Liver (tissue), 3 donors: ENCODE results near the gene FILIP1L.

Source experiments
- FOXA1 ChIP-seq: IDR thresholded peaks from 2 replicates; pipeline ENCODE4 v1.6.1; 2016; ENCODE audit warnings: antibody characterized with exemption
- FOXA2 ChIP-seq: IDR thresholded peaks from 2 replicates; pipeline ENCODE4 v1.6.1; 2016; ENCODE audit warnings: antibody characterized with exemption
- GABPA ChIP-seq, 2 donors: IDR thresholded peaks in 1 of 2; conservative IDR thresholded peaks in 1 of 2; 2 replicates each; pipeline ENCODE4 v1.6.1; 2016; ENCODE audit warnings: antibody characterized with exemption in 2 of 2, mild to moderate bottlenecking in 1 of 2, moderate library complexity in 1 of 2
- JUND ChIP-seq, 2 donors: IDR thresholded peaks; 2 replicates each; pipeline ENCODE4 v1.6.1; 2016; ENCODE audit warnings: antibody characterized with exemption in 2 of 2
- NR2F2 ChIP-seq: IDR thresholded peaks from 2 replicates; pipeline ENCODE4 v1.6.1; 2016; ENCODE audit warnings: antibody characterized with exemption
- RAD21 ChIP-seq, 2 donors: IDR thresholded peaks; 2 replicates each; pipeline ENCODE4 v1.6.1; 2016; ENCODE audit warnings: antibody characterized with exemption in 2 of 2, mild to moderate bottlenecking in 2 of 2
- SP1 ChIP-seq: IDR thresholded peaks from 2 replicates; pipeline ENCODE4 v1.6.1; 2018; ENCODE audit warnings: antibody characterized with exemption, mild to moderate bottlenecking
- TAF1 ChIP-seq: conservative IDR thresholded peaks from 2 replicates; pipeline ENCODE4 v1.6.1; 2016; ENCODE audit warnings: antibody characterized with exemption, mild to moderate bottlenecking
- YY1 ChIP-seq: IDR thresholded peaks from 2 replicates; pipeline ENCODE4 v1.6.1; 2016; ENCODE audit warnings: antibody characterized with exemption, mild to moderate bottlenecking
- TF ChIP-seq, protein P1 (sequence below): fragments of 150-350 bp; IDR thresholded peaks from 2 replicates; pipeline ENCODE4 v1.5.1; 2017; ENCODE audit warnings: improper control_type of control experiment, low read depth, low read length; ENCODE audit not compliant: missing input control
- TF ChIP-seq, protein P2 (sequence below): IDR thresholded peaks from 2 replicates; pipeline ENCODE4 v1.6.1; 2016; ENCODE audit warnings: antibody characterized with exemption
- TF ChIP-seq, protein P3 (sequence below): IDR thresholded peaks from 2 replicates; pipeline ENCODE4 v1.6.1; 2016; ENCODE audit warnings: antibody characterized with exemption
- TF ChIP-seq, protein P4 (sequence below): IDR thresholded peaks from 2 replicates; pipeline ENCODE4 v1.6.1; 2016; ENCODE audit warnings: antibody characterized with exemption, mild to moderate bottlenecking
- donor health status: healthy.
- donor health status: healthy.

DNA sequence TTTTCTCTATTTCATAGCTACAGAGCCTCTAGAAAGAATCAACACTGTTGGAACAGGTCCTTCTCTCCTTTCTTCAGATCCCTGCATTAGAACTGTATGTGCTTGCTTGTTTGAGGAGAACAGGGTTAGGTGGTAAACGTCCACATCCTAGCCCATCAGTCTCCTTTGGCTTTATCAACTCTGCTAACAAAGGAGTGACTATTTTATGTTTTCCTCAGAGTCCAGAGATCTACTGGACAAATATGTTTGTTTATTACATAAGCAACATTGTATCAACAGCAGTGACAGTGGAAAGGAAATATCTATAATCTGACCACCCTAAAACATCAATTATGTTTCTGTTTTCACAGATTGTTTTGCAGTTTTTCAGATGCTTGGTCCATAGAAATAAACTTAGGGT is 257.0 kb downstream of the FILIP1L start:
- TF ChIP-seq FOXA2 (no peak), RAD21 (IDR thresholded peaks at IDR 0.05) (no peak), SP1 (no peak), TAF1 (no peak), YY1 (no peak), NR2F2 (no peak), JUND (IDR thresholded peaks at IDR 0.05) (no peak), FOXA1 (no peak), GABPA (IDR thresholded peaks at IDR 0.05 in 1 of 2, conservative IDR thresholded peaks at IDR 0.05 in 1 of 2) (no peak)
- TF ChIP-seq, protein P1, sequence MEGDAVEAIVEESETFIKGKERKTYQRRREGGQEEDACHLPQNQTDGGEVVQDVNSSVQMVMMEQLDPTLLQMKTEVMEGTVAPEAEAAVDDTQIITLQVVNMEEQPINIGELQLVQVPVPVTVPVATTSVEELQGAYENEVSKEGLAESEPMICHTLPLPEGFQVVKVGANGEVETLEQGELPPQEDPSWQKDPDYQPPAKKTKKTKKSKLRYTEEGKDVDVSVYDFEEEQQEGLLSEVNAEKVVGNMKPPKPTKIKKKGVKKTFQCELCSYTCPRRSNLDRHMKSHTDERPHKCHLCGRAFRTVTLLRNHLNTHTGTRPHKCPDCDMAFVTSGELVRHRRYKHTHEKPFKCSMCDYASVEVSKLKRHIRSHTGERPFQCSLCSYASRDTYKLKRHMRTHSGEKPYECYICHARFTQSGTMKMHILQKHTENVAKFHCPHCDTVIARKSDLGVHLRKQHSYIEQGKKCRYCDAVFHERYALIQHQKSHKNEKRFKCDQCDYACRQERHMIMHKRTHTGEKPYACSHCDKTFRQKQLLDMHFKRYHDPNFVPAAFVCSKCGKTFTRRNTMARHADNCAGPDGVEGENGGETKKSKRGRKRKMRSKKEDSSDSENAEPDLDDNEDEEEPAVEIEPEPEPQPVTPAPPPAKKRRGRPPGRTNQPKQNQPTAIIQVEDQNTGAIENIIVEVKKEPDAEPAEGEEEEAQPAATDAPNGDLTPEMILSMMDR, result no peak
- TF ChIP-seq, protein P2, sequence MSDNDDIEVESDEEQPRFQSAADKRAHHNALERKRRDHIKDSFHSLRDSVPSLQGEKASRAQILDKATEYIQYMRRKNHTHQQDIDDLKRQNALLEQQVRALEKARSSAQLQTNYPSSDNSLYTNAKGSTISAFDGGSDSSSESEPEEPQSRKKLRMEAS, result no peak
- TF ChIP-seq, protein P3, sequence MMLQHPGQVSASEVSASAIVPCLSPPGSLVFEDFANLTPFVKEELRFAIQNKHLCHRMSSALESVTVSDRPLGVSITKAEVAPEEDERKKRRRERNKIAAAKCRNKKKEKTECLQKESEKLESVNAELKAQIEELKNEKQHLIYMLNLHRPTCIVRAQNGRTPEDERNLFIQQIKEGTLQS, result no peak
- TF ChIP-seq, protein P4, sequence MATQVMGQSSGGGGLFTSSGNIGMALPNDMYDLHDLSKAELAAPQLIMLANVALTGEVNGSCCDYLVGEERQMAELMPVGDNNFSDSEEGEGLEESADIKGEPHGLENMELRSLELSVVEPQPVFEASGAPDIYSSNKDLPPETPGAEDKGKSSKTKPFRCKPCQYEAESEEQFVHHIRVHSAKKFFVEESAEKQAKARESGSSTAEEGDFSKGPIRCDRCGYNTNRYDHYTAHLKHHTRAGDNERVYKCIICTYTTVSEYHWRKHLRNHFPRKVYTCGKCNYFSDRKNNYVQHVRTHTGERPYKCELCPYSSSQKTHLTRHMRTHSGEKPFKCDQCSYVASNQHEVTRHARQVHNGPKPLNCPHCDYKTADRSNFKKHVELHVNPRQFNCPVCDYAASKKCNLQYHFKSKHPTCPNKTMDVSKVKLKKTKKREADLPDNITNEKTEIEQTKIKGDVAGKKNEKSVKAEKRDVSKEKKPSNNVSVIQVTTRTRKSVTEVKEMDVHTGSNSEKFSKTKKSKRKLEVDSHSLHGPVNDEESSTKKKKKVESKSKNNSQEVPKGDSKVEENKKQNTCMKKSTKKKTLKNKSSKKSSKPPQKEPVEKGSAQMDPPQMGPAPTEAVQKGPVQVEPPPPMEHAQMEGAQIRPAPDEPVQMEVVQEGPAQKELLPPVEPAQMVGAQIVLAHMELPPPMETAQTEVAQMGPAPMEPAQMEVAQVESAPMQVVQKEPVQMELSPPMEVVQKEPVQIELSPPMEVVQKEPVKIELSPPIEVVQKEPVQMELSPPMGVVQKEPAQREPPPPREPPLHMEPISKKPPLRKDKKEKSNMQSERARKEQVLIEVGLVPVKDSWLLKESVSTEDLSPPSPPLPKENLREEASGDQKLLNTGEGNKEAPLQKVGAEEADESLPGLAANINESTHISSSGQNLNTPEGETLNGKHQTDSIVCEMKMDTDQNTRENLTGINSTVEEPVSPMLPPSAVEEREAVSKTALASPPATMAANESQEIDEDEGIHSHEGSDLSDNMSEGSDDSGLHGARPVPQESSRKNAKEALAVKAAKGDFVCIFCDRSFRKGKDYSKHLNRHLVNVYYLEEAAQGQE, result no peak
